Liver (tissue), 9 donors: ENCODE measurements around the gene TMEM266. TPM values are rescaled to one million over a fixed set of nuclear protein-coding genes. Genes with fewer than 3 reads are reported as not detected.

Experiments
- DNase-seq: peaks from one replicate; pipeline ENCODE4 v3.0.0-alpha.2; 2017; ENCODE audit warnings: low spot score
- H3K27ac ChIP-seq, 2 donors: one replicate each; pipeline ENCODE4 v1.7.0; 2013; ENCODE audit warnings: inconsistent platforms in 2 of 2, low read length in 2 of 2, control low read depth in 1 of 2, low read depth in 1 of 2, mild to moderate bottlenecking in 1 of 2
- H3K27me3 ChIP-seq, 4 donors: one replicate each; pipeline versions ENCODE4 v1.6.1 to v1.7.0; 2013; ENCODE audit warnings: low read length in 3 of 4, inconsistent platforms in 1 of 4, mild to moderate bottlenecking in 1 of 4, moderate library complexity in 1 of 4; ENCODE audit not compliant: control insufficient read depth in 4 of 4, insufficient read depth in 4 of 4
- H3K36me3 ChIP-seq, 4 donors: one replicate each; pipeline versions ENCODE4 v1.6.1 to v1.7.0; 2013; ENCODE audit warnings: low read length in 3 of 4, mild to moderate bottlenecking in 3 of 4, low read depth in 1 of 4, moderate library complexity in 1 of 4; ENCODE audit not compliant: control insufficient read depth in 4 of 4, insufficient read depth in 3 of 4
- H3K4me1 ChIP-seq, 4 donors: one replicate each; pipeline versions ENCODE4 v1.6.1 to v1.7.0; 2013; ENCODE audit warnings: low read length in 3 of 4, mild to moderate bottlenecking in 3 of 4, moderate library complexity in 1 of 4; ENCODE audit not compliant: control insufficient read depth in 4 of 4, insufficient read depth in 4 of 4
- H3K4me3 ChIP-seq, 3 donors: one replicate each; pipeline versions ENCODE4 v1.6.1 to v1.7.0; 2013; ENCODE audit warnings: low read length in 3 of 3, control low read depth in 1 of 3, low read depth in 1 of 3, mild to moderate bottlenecking in 1 of 3
- H3K9ac ChIP-seq, 2 donors: one replicate each; pipeline ENCODE4 v1.7.0; 2013; ENCODE audit warnings: low read length in 2 of 2, mild to moderate bottlenecking in 2 of 2, moderate library complexity in 2 of 2, control low read depth in 1 of 2, low read depth in 1 of 2
- H3K9me3 ChIP-seq, 4 donors: one replicate each; pipeline versions ENCODE4 v1.6.1 to v1.7.0; 2013; ENCODE audit warnings: low read length in 3 of 4; ENCODE audit not compliant: control insufficient read depth in 4 of 4
- CTCF ChIP-seq: fragments of 150-350 bp; IDR thresholded peaks from 2 replicates; pipeline ENCODE4 v1.5.1; 2017; ENCODE audit warnings: improper control_type of control experiment, low read depth, low read length; ENCODE audit not compliant: missing input control
- FOXA1 ChIP-seq: IDR thresholded peaks from 2 replicates; pipeline ENCODE4 v1.6.1; 2016; ENCODE audit warnings: antibody characterized with exemption
- FOXA2 ChIP-seq: IDR thresholded peaks from 2 replicates; pipeline ENCODE4 v1.6.1; 2016; ENCODE audit warnings: antibody characterized with exemption
- GABPA ChIP-seq, 2 donors: IDR thresholded peaks in 1 of 2; conservative IDR thresholded peaks in 1 of 2; 2 replicates each; pipeline ENCODE4 v1.6.1; 2016; ENCODE audit warnings: antibody characterized with exemption in 2 of 2, mild to moderate bottlenecking in 1 of 2, moderate library complexity in 1 of 2
- HNF4A ChIP-seq, 2 donors: conservative IDR thresholded peaks; 2 replicates each; pipeline ENCODE4 v1.6.1; 2016; ENCODE audit warnings: antibody characterized with exemption in 2 of 2, mild to moderate bottlenecking in 2 of 2
- HNF4G ChIP-seq: IDR thresholded peaks from 2 replicates; pipeline ENCODE4 v1.6.1; 2016; ENCODE audit warnings: antibody characterized with exemption
- JUND ChIP-seq, 2 donors: IDR thresholded peaks; 2 replicates each; pipeline ENCODE4 v1.6.1; 2016; ENCODE audit warnings: antibody characterized with exemption in 2 of 2
- RAD21 ChIP-seq, 2 donors: IDR thresholded peaks; 2 replicates each; pipeline ENCODE4 v1.6.1; 2016; ENCODE audit warnings: antibody characterized with exemption in 2 of 2, mild to moderate bottlenecking in 2 of 2
- RXRA ChIP-seq, 2 donors: IDR thresholded peaks; 2 replicates each; pipeline ENCODE4 v1.6.1; 2017 to 2018; ENCODE audit warnings: antibody characterized with exemption in 2 of 2, mild to moderate bottlenecking in 1 of 2
- YY1 ChIP-seq: IDR thresholded peaks from 2 replicates; pipeline ENCODE4 v1.6.1; 2016; ENCODE audit warnings: antibody characterized with exemption, mild to moderate bottlenecking
- WGBS: extraction: QIAGEN DNeasy Blood & Tissue Kit; methylation state at CpG from one replicate; pipeline ENCODE4 v1.1.7; 2013; 5-methylcytosine and 5-hydroxymethylcytosine counted together
- polyA plus RNA-seq, 2 donors: library from polyadenylated mRNA; stranded (reverse) in 1 of 2; unstranded in 1 of 2; fragments of 200-250 nt in 1 of 2; fragments of >200 nt in 1 of 2; fragmentation: Nextera tagmentation in 1 of 2; extraction: Ambion mirVana in 1 of 2; gene quantifications; one replicate each; pipeline versions ENCODE4 v1.2.1 to v1.2.3, GENCODE V29; 2013 to 2015
- total RNA-seq, 2 donors: library from RNA; depleted of rRNA; stranded (reverse); fragments of >200 nt; gene quantifications; one replicate each; pipeline ENCODE4 v1.2.3, GENCODE V29; 2014
- TF ChIP-seq, protein P1 (sequence below): IDR thresholded peaks from 2 replicates; pipeline ENCODE4 v1.6.1; 2016; ENCODE audit warnings: antibody characterized with exemption
- TF ChIP-seq, protein P2 (sequence below): IDR thresholded peaks from 2 replicates; pipeline ENCODE4 v1.6.1; 2016; ENCODE audit warnings: antibody characterized with exemption
- TF ChIP-seq, protein P3 (sequence below): IDR thresholded peaks from 2 replicates; pipeline ENCODE4 v1.6.1; 2016; ENCODE audit warnings: antibody characterized with exemption
- donor health status: healthy.
- donor health status: healthy.
- donor health status: healthy.
- donor health status: healthy.
- donor health status: healthy.

TMEM266 gene
- total and polyA plus RNA-seq, 4 donors = 0.25 to 1.3 TPM; not detected in 2

DNA sequence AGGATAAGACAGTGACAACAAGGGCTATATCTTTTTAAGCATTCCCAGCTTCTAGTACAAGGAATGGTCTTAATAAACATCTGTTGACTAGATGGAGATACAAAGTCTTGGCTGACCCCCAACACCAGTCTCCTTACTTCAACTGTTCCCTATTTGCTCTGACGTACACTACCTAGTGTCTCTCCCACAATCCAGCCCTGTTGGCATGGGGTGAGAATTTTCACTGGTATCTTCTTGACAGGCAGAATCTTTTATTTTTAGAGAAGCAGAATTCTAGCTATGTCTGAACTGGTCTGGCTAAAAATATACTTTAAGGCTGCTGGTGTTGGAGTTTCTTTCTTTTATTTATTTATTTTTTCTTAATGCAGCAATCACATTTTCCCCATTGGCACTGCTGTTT is 169.5 kb downstream of the TMEM266 start:
- Histone ChIP-seq H3K27ac (no peak overlapping the region), H3K27me3 (no peaks in the 10 kb centered on the region), H3K36me3 (peaks cover 9 to 41% (median 23%) of the 10 kb centered on the region in 4 donors), H3K9ac (no peak overlapping the region), H3K4me1 (no peaks in the 10 kb centered on the region), H3K4me3 (no peak overlapping the region), H3K9me3 (no peaks in the 10 kb centered on the region)
- TF ChIP-seq CTCF (no peak), RXRA (IDR thresholded peaks at IDR 0.05) (no peak), JUND (IDR thresholded peaks at IDR 0.05) (no peak), FOXA1 (no peak), GABPA (IDR thresholded peaks at IDR 0.05 in 1 of 2, conservative IDR thresholded peaks at IDR 0.05 in 1 of 2) (no peak), HNF4G (no peak), YY1 (no peak), HNF4A (conservative IDR thresholded peaks at IDR 0.05) (no peak)
- TF ChIP-seq, protein P1, sequence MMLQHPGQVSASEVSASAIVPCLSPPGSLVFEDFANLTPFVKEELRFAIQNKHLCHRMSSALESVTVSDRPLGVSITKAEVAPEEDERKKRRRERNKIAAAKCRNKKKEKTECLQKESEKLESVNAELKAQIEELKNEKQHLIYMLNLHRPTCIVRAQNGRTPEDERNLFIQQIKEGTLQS = no peak
- DNase-seq = no peak
- 54% methylated on average over 1 of the region's 1 CpG for WGBS

DNA sequence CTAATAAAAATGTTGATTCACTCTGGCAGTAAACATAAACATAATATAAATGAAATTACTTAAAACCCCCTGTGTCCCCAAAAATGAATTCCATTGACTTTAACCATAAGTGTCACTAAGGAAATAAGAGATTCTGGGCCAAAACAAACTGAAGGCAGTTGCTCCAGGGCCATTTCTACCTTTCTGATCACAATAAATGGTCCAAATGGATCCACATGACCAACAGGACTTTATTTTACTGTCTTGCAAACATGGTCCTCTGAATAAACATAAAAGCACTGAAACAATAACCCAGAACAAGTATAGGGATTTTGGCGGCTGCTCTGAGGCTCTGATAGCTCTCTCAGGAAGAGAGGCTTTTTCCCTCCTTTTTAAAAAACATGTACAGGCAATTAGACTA is 174.1 kb downstream of the TMEM266 start:
- TF ChIP-seq FOXA1 (no peak), RXRA (IDR thresholded peaks at IDR 0.05) (no peak), YY1 (no peak), CTCF (no peak), FOXA2 (no peak), GABPA (IDR thresholded peaks at IDR 0.05 in 1 of 2, conservative IDR thresholded peaks at IDR 0.05 in 1 of 2) (no peak), HNF4G (no peak), RAD21 (IDR thresholded peaks at IDR 0.05) (no peak), HNF4A (conservative IDR thresholded peaks at IDR 0.05) (no peak)
- TF ChIP-seq, protein P2, sequence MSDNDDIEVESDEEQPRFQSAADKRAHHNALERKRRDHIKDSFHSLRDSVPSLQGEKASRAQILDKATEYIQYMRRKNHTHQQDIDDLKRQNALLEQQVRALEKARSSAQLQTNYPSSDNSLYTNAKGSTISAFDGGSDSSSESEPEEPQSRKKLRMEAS = no peak
- TF ChIP-seq, protein P3, sequence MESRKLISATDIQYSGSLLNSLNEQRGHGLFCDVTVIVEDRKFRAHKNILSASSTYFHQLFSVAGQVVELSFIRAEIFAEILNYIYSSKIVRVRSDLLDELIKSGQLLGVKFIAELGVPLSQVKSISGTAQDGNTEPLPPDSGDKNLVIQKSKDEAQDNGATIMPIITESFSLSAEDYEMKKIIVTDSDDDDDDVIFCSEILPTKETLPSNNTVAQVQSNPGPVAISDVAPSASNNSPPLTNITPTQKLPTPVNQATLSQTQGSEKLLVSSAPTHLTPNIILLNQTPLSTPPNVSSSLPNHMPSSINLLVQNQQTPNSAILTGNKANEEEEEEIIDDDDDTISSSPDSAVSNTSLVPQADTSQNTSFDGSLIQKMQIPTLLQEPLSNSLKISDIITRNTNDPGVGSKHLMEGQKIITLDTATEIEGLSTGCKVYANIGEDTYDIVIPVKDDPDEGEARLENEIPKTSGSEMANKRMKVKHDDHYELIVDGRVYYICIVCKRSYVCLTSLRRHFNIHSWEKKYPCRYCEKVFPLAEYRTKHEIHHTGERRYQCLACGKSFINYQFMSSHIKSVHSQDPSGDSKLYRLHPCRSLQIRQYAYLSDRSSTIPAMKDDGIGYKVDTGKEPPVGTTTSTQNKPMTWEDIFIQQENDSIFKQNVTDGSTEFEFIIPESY = no peak
- TF ChIP-seq, protein P1 = no peak
- Histone ChIP-seq H3K4me3 (no peak overlapping the region), H3K9ac (no peak overlapping the region), H3K9me3 (no peaks in the 10 kb centered on the region), H3K4me1 (peaks cover 0 to 1% (median 0%) of the 10 kb centered on the region in 4 donors), H3K27me3 (no peaks in the 10 kb centered on the region), H3K27ac (no peak overlapping the region), H3K36me3 (peaks cover 3 to 16% (median 10%) of the 10 kb centered on the region in 4 donors)
- 95% methylated on average over 1 of the region's 1 CpG for WGBS
- DNase-seq = no peak
